Breast epithelium (tissue), 3 donors: Measurements from ENCODE around the gene NSFL1C.

Experiments
- CTCF ChIP-seq, 3 donors: fragments of 450-650 bp; IDR thresholded peaks; one replicate each; pipeline ENCODE4 v1.5.1; 2016 to 2017; ENCODE audit warnings: antibody characterized with exemption in 3 of 3, mild to moderate bottlenecking in 3 of 3, moderate library complexity in 3 of 3
- POLR2A ChIP-seq: fragments of 450-650 bp; IDR thresholded peaks from one replicate; pipeline ENCODE4 v1.6.1; 2016; ENCODE audit warnings: antibody characterized with exemption, mild to moderate bottlenecking, moderate library complexity
- POLR2AphosphoS5 ChIP-seq, 3 donors: sonication (generic); formaldehyde crosslinking; IDR thresholded peaks; one replicate each; pipeline ENCODE4 v1.6.1; 2017; ENCODE audit warnings: antibody characterized with exemption in 3 of 3

DNA sequence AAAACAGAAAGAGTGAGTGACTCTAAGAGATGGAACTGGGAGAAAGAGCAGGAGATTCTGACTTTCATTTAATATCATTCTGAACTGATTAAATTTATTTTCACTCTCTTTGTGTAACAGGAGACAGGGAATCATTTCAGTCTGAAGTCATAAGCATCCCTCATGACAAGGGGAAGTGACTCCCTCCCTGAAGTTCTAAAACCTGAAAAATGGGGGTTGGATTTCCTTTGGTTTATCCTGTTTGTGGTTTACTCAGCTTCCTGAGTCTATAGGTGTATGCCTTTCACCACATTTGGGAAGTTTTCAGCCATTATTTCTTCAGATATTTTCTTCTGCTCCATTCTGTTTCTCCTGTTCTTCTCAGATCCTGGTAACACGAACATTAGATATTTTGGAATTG is 70.4 kb downstream of the NSFL1C start:
- TF ChIP-seq CTCF (IDR thresholded peaks at IDR 0.05) (no peak), POLR2A (no peak), POLR2AphosphoS5 (IDR thresholded peaks at IDR 0.05) (no peak)
